B cell (primary cell): ENCODE results near the gene MARCHF3. TPM values are rescaled to one million over a fixed set of nuclear protein-coding genes. Genes with fewer than 3 reads are reported as not detected.

Source experiments
- ATAC-seq: fragments of 200-7000 bp; cut with Tn5 transposase; one replicate; pipeline ENCODE4 v1.10.0; 2021; ENCODE audit warnings: low read depth, mild to moderate bottlenecking, moderate number of reproducible peaks, moderate library complexity
- CTCF ChIA-PET: fragments of 350-600 bp; sonication (Branson Sonifier 250); formaldehyde crosslinking; loops from one replicate; lab custom pipeline; 2021; ENCODE audit warnings: antibody characterized with exemption, inconsistent platforms; lab: Charles Lee
- POLR2A ChIA-PET: fragments of 350-600 bp; sonication (Branson Sonifier 250); formaldehyde crosslinking; loops from one replicate; lab custom pipeline; 2021; ENCODE audit warnings: antibody characterized with exemption; lab: Charles Lee
- DNase-seq: peaks from one replicate; pipeline ENCODE4 v3.0.0; 2013
- H2AFZ ChIP-seq: 2 replicates; pipeline ENCODE4 v1.6.1; 2012; ENCODE audit warnings: mild to moderate bottlenecking, low read depth, low read length; ENCODE audit not compliant: insufficient read depth, poor library complexity, severe bottlenecking
- H3K27ac ChIP-seq, 2 donors: 1 replicate in 1 of 2; 2 replicates in 1 of 2; pipeline ENCODE4 v1.5.1; 2012 to 2013; ENCODE audit warnings: low read length in 2 of 2, mild to moderate bottlenecking in 2 of 2, moderate library complexity in 1 of 2
- H3K27me3 ChIP-seq, 4 experiments: fragments of 200-600 bp in 1 of 4; sonication (generic) in 1 of 4; replicated peaks in 1 of 4; 1 replicate in 2 of 4; 2 replicates in 2 of 4; pipeline versions ENCODE4 v1.6.1 to v1.7.0; 2013 to 2016; ENCODE audit warnings: low read length in 3 of 4, mild to moderate bottlenecking in 2 of 4, mixed read lengths in 1 of 4, moderate library complexity in 1 of 4; ENCODE audit not compliant: insufficient read depth in 4 of 4, control insufficient read depth in 3 of 4; ENCODE audit errors: control extremely low read depth in 1 of 4
- H3K36me3 ChIP-seq, 2 experiments: replicated peaks in 1 of 2; 1 replicate in 1 of 2; 2 replicates in 1 of 2; pipeline versions ENCODE4 v1.6.1 to v1.7.1; 2013; ENCODE audit warnings: low read length in 1 of 2; ENCODE audit not compliant: insufficient read depth in 2 of 2, control insufficient read depth in 1 of 2; ENCODE audit errors: control extremely low read depth in 1 of 2, extremely low read depth in 1 of 2
- H3K4me1 ChIP-seq, 2 donors: fragments of 200-600 bp in 1 of 2; sonication (generic) in 1 of 2; 1 replicate in 1 of 2; 2 replicates in 1 of 2; pipeline versions ENCODE4 v1.5.1 to v1.6.1; 2013 to 2017; ENCODE audit warnings: low read length in 2 of 2; ENCODE audit not compliant: control insufficient read depth in 2 of 2, insufficient read depth in 2 of 2
- H3K4me2 ChIP-seq: replicated peaks from 2 replicates; pipeline ENCODE3; 2012; ENCODE audit warnings: mild to moderate bottlenecking, low read depth, low read length; ENCODE audit not compliant: poor library complexity, severe bottlenecking
- H3K4me3 ChIP-seq, 5 experiments: fragments of 200-600 bp in 1 of 5; sonication (generic) in 1 of 5; 1 replicate in 3 of 5; 2 replicates in 2 of 5; pipeline versions ENCODE4 v1.5.1 to v1.7.0; 2011 to 2016; ENCODE audit warnings: low read length in 4 of 5, mild to moderate bottlenecking in 4 of 5, low read depth in 2 of 5, control low read depth in 1 of 5, moderate library complexity in 1 of 5; ENCODE audit not compliant: insufficient read depth in 1 of 5; ENCODE audit errors: control extremely low read depth in 1 of 5, extremely low read depth in 1 of 5
- H3K79me2 ChIP-seq: fragments of 200-600 bp; sonication (generic); one replicate; pipeline ENCODE4 v1.6.0; 2016; ENCODE audit warnings: low read length; ENCODE audit not compliant: control insufficient read depth, insufficient read depth
- H3K9ac ChIP-seq: fragments of 200-600 bp; sonication (generic); 2 replicates; pipeline ENCODE4 v1.6.1; 2017; ENCODE audit warnings: mild to moderate bottlenecking, low read length, moderate library complexity
- H3K9me3 ChIP-seq, 3 donors: one replicate each; pipeline versions ENCODE4 v1.6.1 to v1.7.1; 2013; ENCODE audit warnings: low read length in 2 of 3; ENCODE audit not compliant: control insufficient read depth in 2 of 3, insufficient read depth in 1 of 3; ENCODE audit errors: control extremely low read depth in 1 of 3
- H4K20me1 ChIP-seq: 2 replicates; pipeline ENCODE4 v1.6.0; 2012; ENCODE audit warnings: mild to moderate bottlenecking, low read length; ENCODE audit not compliant: insufficient read depth, control insufficient read depth, poor library complexity, severe bottlenecking
- H3K27ac Mint-ChIP-seq: one replicate; pipeline ENCODE4 v1.8.0; 2021; ENCODE audit warnings: mixed read lengths
- H3K27me3 Mint-ChIP-seq: one replicate; pipeline ENCODE4 v1.8.0; 2021; ENCODE audit warnings: mixed read lengths
- H3K4me1 Mint-ChIP-seq: one replicate; pipeline ENCODE4 v1.8.0; 2021; ENCODE audit warnings: mixed read lengths
- H3K4me3 Mint-ChIP-seq: one replicate; pipeline ENCODE4 v1.8.0; 2021; ENCODE audit warnings: mixed read lengths
- H3K9me3 Mint-ChIP-seq: one replicate; pipeline ENCODE4 v1.8.0; 2022; ENCODE audit warnings: mixed read lengths; ENCODE audit not compliant: insufficient read depth
- EZH2 ChIP-seq: IDR thresholded peaks from 2 replicates; pipeline ENCODE4 v1.6.1; 2012; ENCODE audit warnings: borderline replicate concordance, low read depth, mild to moderate bottlenecking, moderate library complexity, low read length; ENCODE audit not compliant: insufficient read depth, poor library complexity, severe bottlenecking
- WGBS: methylation state at CpG from one replicate; pipeline ENCODE4 v1.1.5; 2013; ENCODE audit warnings: missing lambda C conversion rate; ENCODE audit not compliant: insufficient coverage; 5-methylcytosine and 5-hydroxymethylcytosine counted together
- intact Hi-C: fragments of 100-400 bp; cut with micrococcal nuclease; formaldehyde crosslinking; loops from one replicate; pipeline ENCODE4 v1.10.0; 2022
- polyA plus RNA-seq: library from polyadenylated mRNA; depleted of rRNA; stranded (reverse); fragments of >200 nt; gene quantifications from 2 replicates; pipeline ENCODE4 v1.2.3, GENCODE V29; 2012
- total RNA-seq, 2 donors: library from RNA; stranded (reverse); fragments of 120-200 nt in 1 of 2; gene quantifications; 1 replicate in 1 of 2; 2 replicates in 1 of 2; pipeline versions ENCODE4 v1.2.3 to v1.2.4, GENCODE V29; 2013 to 2022
- TF ChIP-seq, protein P1 (sequence below): fragments of 200-600 bp; IDR thresholded peaks from one replicate; pipeline ENCODE4 v1.8.0; 2022; ENCODE audit warnings: antibody characterized with exemption, mild to moderate bottlenecking

The MARCHF3 gene
- total and polyA plus RNA-seq, 2 donors (not counting 1 experiment from before 2014, with no cell fraction given), result 31.6 to 35.0 TPM

DNA sequence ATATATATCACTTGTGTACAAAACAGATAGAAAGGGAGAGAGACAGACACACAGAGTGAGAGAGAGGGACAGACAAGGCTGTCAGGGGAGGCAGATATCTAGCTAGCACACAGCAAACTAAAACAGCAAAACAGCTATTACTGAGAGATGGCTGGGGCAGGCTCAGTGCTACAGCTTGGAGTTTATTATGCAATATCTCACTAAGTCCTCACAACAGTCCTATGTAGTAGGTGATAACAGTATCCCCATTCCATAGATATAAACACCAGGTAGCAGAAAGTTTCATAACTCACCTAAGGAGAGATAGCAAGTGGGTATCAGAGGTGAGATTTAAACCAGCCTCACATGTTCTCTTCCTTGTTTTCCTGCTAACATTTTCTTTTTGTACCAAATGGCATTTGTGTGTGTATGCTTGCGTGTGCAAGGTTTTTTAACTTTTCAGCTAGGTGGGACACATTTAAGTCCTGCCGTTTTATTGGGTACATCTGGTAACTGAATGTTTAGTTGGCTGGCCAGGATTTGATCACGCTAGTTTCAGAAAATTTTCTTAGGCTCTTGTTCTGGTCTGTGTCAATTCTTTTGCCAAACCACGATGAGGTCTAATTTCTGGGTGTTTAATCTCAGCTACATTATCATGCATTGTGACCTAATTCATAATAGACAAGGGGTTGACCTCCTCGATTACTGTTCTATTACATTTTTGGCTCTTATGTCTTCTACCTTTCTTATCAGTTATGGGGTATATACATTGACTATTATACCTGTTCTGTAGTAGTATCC, 148.3 kb downstream of the MARCHF3 start:
- intact Hi-C loops, result no loop called here
- no peak overlapping the region for H3K4me3 Mint-ChIP-seq
- WGBS, result 97% methylated on average over 3 of the region's 5 CpGs

DNA sequence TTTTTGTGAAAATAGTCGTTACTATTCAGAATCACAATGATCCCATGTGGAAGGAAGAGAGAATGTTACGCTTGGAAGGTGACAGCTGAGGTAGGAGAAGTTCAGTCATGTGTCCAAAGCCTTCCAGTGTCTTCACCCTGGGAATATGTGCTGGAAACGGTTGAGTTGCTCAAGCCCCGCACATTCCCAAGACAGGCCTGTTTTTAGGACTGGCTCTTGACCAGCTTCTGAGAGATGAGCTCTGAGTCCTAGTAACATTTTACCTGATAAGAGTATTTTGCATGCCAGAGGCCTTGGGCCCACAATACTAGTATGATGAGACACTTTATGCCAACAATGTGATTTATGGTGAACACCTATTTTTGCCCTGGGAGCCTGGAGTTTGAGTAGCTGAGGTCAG, 151.7 kb downstream of the MARCHF3 start:
- Mint-ChIP-seq H3K9me3 (no peaks in the 10 kb centered on the region), H3K4me1 (no peaks in the 10 kb centered on the region), H3K27ac (no peak overlapping the region), H3K27me3 (no peaks in the 10 kb centered on the region), H3K4me3 (no peak overlapping the region)
- ChIA-PET CTCF (no interaction called here), POLR2A (no interaction called here)
- TF ChIP-seq, protein P1, sequence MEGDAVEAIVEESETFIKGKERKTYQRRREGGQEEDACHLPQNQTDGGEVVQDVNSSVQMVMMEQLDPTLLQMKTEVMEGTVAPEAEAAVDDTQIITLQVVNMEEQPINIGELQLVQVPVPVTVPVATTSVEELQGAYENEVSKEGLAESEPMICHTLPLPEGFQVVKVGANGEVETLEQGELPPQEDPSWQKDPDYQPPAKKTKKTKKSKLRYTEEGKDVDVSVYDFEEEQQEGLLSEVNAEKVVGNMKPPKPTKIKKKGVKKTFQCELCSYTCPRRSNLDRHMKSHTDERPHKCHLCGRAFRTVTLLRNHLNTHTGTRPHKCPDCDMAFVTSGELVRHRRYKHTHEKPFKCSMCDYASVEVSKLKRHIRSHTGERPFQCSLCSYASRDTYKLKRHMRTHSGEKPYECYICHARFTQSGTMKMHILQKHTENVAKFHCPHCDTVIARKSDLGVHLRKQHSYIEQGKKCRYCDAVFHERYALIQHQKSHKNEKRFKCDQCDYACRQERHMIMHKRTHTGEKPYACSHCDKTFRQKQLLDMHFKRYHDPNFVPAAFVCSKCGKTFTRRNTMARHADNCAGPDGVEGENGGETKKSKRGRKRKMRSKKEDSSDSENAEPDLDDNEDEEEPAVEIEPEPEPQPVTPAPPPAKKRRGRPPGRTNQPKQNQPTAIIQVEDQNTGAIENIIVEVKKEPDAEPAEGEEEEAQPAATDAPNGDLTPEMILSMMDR, result no peak
- TF ChIP-seq EZH2, result no peak
- no peaks in the 10 kb centered on the region for H3K4me1 ChIP-seq
- H4K20me1 ChIP-seq, result no peaks in the 10 kb centered on the region
- no peaks in the 10 kb centered on the region for H3K9me3 ChIP-seq
- no peak overlapping the region for H3K4me3 ChIP-seq
- no peak overlapping the region for H3K9ac ChIP-seq
- H2AFZ ChIP-seq, result no peak overlapping the region
- intact Hi-C loops, result no loop called here
- no peak overlapping the region for H3K27ac ChIP-seq
- ATAC-seq, result no peak
- peaks cover 0 to 31% of the 10 kb centered on the region in 2 experiments for H3K36me3 ChIP-seq
- H3K79me2 ChIP-seq, result no peaks in the 10 kb centered on the region
- 90% methylated on average over 4 of the region's 4 CpGs for WGBS
- H3K4me2 ChIP-seq, result no peak overlapping the region
- no peaks in the 10 kb centered on the region for H3K27me3 ChIP-seq
- no peak for DNase-seq

More for the DNA sequence above, 148.3 kb downstream of the MARCHF3 start:
- POLR2A ChIA-PET, result interaction anchor here (0.6 kb wide), 1 partner anchor 266 kb away, joined by 3 read pairs; no protein-coding TSS in a partner anchor
- no peaks in the 10 kb centered on the region for H3K9me3 Mint-ChIP-seq
- Histone ChIP-seq H3K27me3 (no peaks in the 10 kb centered on the region), H3K9ac (no peak overlapping the region), H3K79me2 (no peaks in the 10 kb centered on the region), H3K4me2 (no peak overlapping the region), H3K27ac (no peak overlapping the region), H4K20me1 (no peaks in the 10 kb centered on the region), H3K4me1 (no peaks in the 10 kb centered on the region), H3K4me3 (no peak overlapping the region), H2AFZ (no peak overlapping the region), H3K9me3 (no peaks in the 10 kb centered on the region), H3K36me3 (peaks cover 0 to 11% of the 10 kb centered on the region in 2 experiments)
- no peak for TF ChIP-seq EZH2
- TF ChIP-seq, protein P1, result no peak
- no peaks in the 10 kb centered on the region for H3K27me3 Mint-ChIP-seq
- ATAC-seq (no peak), DNase-seq (no peak)
- no peaks in the 10 kb centered on the region for H3K4me1 Mint-ChIP-seq
- H3K27ac Mint-ChIP-seq, result no peak overlapping the region
- CTCF ChIA-PET, result interaction anchor here (1.0 kb wide), 1 partner anchor 28 kb away, joined by 3 read pairs; no protein-coding TSS in a partner anchor
